Stomach (tissue), 4 donors: ENCODE measurements around the gene BMP5.

Experiments
- EP300 ChIP-seq: sonication (generic); formaldehyde crosslinking; IDR thresholded peaks from one replicate; pipeline ENCODE4 v1.6.1; 2017; ENCODE audit warnings: antibody characterized with exemption
- POLR2A ChIP-seq, 4 donors: fragments of 450-650 bp; IDR thresholded peaks; one replicate each; pipeline ENCODE4 v1.6.1; 2016; ENCODE audit warnings: antibody characterized with exemption in 4 of 4, control low read depth in 2 of 4, mild to moderate bottlenecking in 1 of 4, moderate library complexity in 1 of 4
- POLR2AphosphoS5 ChIP-seq, 3 donors: sonication (generic); formaldehyde crosslinking; IDR thresholded peaks; one replicate each; pipeline ENCODE4 v1.6.1; 2016; ENCODE audit warnings: antibody characterized with exemption in 3 of 3
- TF ChIP-seq, protein P1 (sequence below), 7 experiments: fragments of 450-650 bp in 4 of 7; fragments of 200-600 bp in 3 of 7; sonication (generic) in 3 of 7; IDR thresholded peaks; one replicate each; pipeline ENCODE4 v1.5.1; 2016 to 2019; ENCODE audit warnings: antibody characterized with exemption in 7 of 7, control low read depth in 2 of 7, mild to moderate bottlenecking in 1 of 7

DNA sequence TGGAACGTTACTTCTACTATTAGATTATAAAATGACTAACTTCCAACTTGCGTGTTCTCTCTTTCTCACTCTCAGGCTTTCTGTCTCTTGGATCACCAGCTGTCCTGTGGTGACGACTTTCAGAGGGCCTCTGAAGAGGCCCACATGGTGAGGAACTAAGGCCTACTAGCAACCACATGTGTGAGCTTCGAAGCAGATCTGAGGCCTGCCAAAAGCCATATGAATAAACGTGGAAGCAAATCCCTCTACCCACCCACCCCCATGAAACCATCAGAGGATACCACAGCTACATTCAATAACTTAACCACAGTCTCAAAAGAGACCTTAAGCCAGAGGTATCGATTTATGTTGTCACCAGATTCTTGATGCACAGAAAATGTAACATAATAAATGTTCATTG lies 13.5 kb upstream of the BMP5 start:
- TF ChIP-seq, protein P1, sequence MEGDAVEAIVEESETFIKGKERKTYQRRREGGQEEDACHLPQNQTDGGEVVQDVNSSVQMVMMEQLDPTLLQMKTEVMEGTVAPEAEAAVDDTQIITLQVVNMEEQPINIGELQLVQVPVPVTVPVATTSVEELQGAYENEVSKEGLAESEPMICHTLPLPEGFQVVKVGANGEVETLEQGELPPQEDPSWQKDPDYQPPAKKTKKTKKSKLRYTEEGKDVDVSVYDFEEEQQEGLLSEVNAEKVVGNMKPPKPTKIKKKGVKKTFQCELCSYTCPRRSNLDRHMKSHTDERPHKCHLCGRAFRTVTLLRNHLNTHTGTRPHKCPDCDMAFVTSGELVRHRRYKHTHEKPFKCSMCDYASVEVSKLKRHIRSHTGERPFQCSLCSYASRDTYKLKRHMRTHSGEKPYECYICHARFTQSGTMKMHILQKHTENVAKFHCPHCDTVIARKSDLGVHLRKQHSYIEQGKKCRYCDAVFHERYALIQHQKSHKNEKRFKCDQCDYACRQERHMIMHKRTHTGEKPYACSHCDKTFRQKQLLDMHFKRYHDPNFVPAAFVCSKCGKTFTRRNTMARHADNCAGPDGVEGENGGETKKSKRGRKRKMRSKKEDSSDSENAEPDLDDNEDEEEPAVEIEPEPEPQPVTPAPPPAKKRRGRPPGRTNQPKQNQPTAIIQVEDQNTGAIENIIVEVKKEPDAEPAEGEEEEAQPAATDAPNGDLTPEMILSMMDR (IDR thresholded peaks at IDR 0.05) = no peak
- TF ChIP-seq POLR2A (IDR thresholded peaks at IDR 0.05) (no peak), POLR2AphosphoS5 (IDR thresholded peaks at IDR 0.05) (no peak), EP300 (no peak)
